GM21447 (cell line): ENCODE data around the gene BMPER.
"Not testable (repeated sequence)": the region's sequence is repeated elsewhere in the genome, so short reads cannot be mapped to it uniquely, and the experiment has no call there.

Experiments
- ATAC-seq: cut with Tn5 transposase; IDR thresholded peaks from one replicate; pipeline ENCODE4 v1.9.1; 2021; ENCODE audit not compliant: unreplicated experiment

The BMPER gene

GRCh38 chr7:34163956-34164355 lies 258.6 kb downstream of the BMPER start:
- no peak for ATAC-seq

GRCh38 chr7:34165466-34165865 lies 260.1 kb downstream of the BMPER start:
- no peak for ATAC-seq

GRCh38 chr7:34165927-34166550 lies 260.7 kb downstream of the BMPER start:
- no peak for ATAC-seq

- no peak for ATAC-seq
Measured at GRCh38 chr7:34168013-34168412, 262.7 kb downstream of the BMPER start.

GRCh38 chr7:34174688-34175616 lies 269.6 kb downstream of the BMPER start:
- not testable (repeated sequence) for ATAC-seq

GRCh38 chr7:34175837-34176236 lies 270.5 kb downstream of the BMPER start:
- no peak for ATAC-seq

GRCh38 chr7:34177476-34177875 lies 272.1 kb downstream of the BMPER start:
- ATAC-seq: no peak

- ATAC-seq: no peak
Measured at GRCh38 chr7:34181271-34181958, 276.1 kb downstream of the BMPER start.

GRCh38 chr7:34184466-34184865 lies 279.1 kb downstream of the BMPER start:
- ATAC-seq: no peak

- ATAC-seq: no peak
Measured at GRCh38 chr7:34187798-34188307, 282.5 kb downstream of the BMPER start.

GRCh38 chr7:34189031-34189430 lies 283.7 kb downstream of the BMPER start:
- ATAC-seq: no peak

GRCh38 chr7:34190299-34190698 lies 285.0 kb downstream of the BMPER start:
- ATAC-seq: no peak

- no peak for ATAC-seq
Measured at GRCh38 chr7:34191162-34191561, 285.8 kb downstream of the BMPER start.

- ATAC-seq: no peak
Measured at GRCh38 chr7:34191771-34192479, 286.6 kb downstream of the BMPER start.

- no peak for ATAC-seq
Measured at GRCh38 chr7:34192906-34193305, 287.6 kb downstream of the BMPER start.

- no peak for ATAC-seq
Measured at GRCh38 chr7:34198231-34198641, 292.9 kb downstream of the BMPER start.
